ENCODE results near the gene PDE4D. TPM values are rescaled to one million over a fixed set of nuclear protein-coding genes. Genes with fewer than 3 reads are reported as not detected.

Gene PDE4D
- total RNA-seq, 1 experiment from 2014 or later, result 2.1 TPM

DNA sequence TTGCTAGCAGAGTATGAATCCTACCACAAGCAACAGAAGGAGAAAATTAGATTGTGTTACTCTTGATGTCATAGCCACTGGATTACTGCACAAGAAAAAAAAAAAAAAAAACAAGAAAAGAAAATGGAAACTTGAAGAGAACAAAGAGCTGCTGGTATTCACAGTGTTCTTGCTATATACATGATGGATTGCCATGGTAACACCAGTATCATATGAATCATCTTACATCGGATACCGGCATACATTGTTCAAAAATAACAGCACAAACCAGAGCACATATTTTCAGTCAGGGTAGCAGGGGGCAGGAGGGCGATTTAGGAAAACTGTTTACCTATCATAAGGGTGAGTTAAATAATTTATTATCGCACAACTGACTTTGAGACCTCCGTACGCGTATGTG, 472.9 kb downstream of the PDE4D start:
- no peak overlapping the region for H2BK15ac ChIP-seq (ENCODE audit: low read depth, low read length)
- H3K79me2 ChIP-seq (ENCODE audit: insufficient read depth, low read length), result no peaks in the 10 kb centered on the region
- no peak overlapping the region for H4K91ac ChIP-seq (ENCODE audit: insufficient read length, low read depth, low read length)
- DNase-seq, result no peak
- no peak overlapping the region for H3K9ac ChIP-seq (ENCODE audit: extremely low read depth, insufficient read length, low read length)
- Mint-ChIP-seq H3K9me3 (peaks cover 0 to 1% of the 10 kb centered on the region in 2 experiments; a peak in 1 of 5 replicates), H3K27me3 (ENCODE audit: low read depth) (no peaks in the 10 kb centered on the region), H3K4me3 (no peak overlapping the region), H3K27ac (no peak overlapping the region), H3K36me3 (ENCODE audit: insufficient read depth in 1 of 3, low read depth in 3 of 3) (peaks cover 0 to 4% (median 0%) of the 10 kb centered on the region in 3 experiments; a peak in 3 of 7 replicates), H3K4me1 (peaks cover 8 to 16% of the 10 kb centered on the region in 2 experiments)
- no peaks in the 10 kb centered on the region for H3K79me1 ChIP-seq (ENCODE audit: insufficient read depth, low read depth, low read length, poor library complexity, severe bottlenecking)
- H3K4me2 ChIP-seq (ENCODE audit: insufficient read depth, insufficient read length, low read length), result no peak overlapping the region
- WGBS (ENCODE audit: extremely low coverage, insufficient read length, low lambda C conversion rate), result no CpG with 5 or more reads among the region's 7 CpGs
- H3K14ac ChIP-seq (ENCODE audit: insufficient read depth, low read length), result no peak overlapping the region
- no peaks in the 10 kb centered on the region for H4K20me1 ChIP-seq (ENCODE audit: control insufficient read depth, insufficient read depth, insufficient read length)
- no peaks in the 10 kb centered on the region for H3K4me1 ChIP-seq (ENCODE audit: insufficient read depth, low read length)
- H4K5ac ChIP-seq (ENCODE audit: insufficient read length, low read depth, low read length), result no peak overlapping the region
- no peak overlapping the region for H3T11ph ChIP-seq (ENCODE audit: low read length)
- H3K27ac ChIP-seq (ENCODE audit: insufficient read length, low read depth, low read length), result no peak overlapping the region
- no peak overlapping the region for H3K23ac ChIP-seq (ENCODE audit: insufficient read length, low read depth, low read length)
- H3K4ac ChIP-seq (ENCODE audit: low read depth, low read length), result no peak overlapping the region
- H2AFZ ChIP-seq (ENCODE audit: low read length), result no peak overlapping the region
- H3K9me3 ChIP-seq (ENCODE audit: control insufficient read depth, low read depth, low read length), result no peaks in the 10 kb centered on the region
- H2BK20ac ChIP-seq (ENCODE audit: low read depth, low read length, poor library complexity, severe bottlenecking), result no peak overlapping the region
- H4K8ac ChIP-seq (replicated peaks; ENCODE audit: insufficient read length, low read depth, low read length), result no peak overlapping the region
- no peak overlapping the region for H2BK120ac ChIP-seq (ENCODE audit: low read depth, low read length, poor library complexity, severe bottlenecking)
- no peaks in the 10 kb centered on the region for H3K23me2 ChIP-seq (ENCODE audit: insufficient read length, low read depth, low read length, poor library complexity, severe bottlenecking)
- no peak overlapping the region for H2BK5ac ChIP-seq (ENCODE audit: insufficient read length, low read length)
- no peaks in the 10 kb centered on the region for H3K27me3 ChIP-seq (ENCODE audit: insufficient read depth, low read length)
- no peak overlapping the region for H2AK5ac ChIP-seq (ENCODE audit: insufficient read length, low read length)
- no peak overlapping the region for H2BK12ac ChIP-seq (ENCODE audit: insufficient read length, low read depth, low read length)
- no peak overlapping the region for H3K56ac ChIP-seq (ENCODE audit: insufficient read length, low read depth, low read length)
- no peak overlapping the region for H3K18ac ChIP-seq (ENCODE audit: insufficient read length, low read depth, low read length)
- TF ChIP-seq, protein P1, sequence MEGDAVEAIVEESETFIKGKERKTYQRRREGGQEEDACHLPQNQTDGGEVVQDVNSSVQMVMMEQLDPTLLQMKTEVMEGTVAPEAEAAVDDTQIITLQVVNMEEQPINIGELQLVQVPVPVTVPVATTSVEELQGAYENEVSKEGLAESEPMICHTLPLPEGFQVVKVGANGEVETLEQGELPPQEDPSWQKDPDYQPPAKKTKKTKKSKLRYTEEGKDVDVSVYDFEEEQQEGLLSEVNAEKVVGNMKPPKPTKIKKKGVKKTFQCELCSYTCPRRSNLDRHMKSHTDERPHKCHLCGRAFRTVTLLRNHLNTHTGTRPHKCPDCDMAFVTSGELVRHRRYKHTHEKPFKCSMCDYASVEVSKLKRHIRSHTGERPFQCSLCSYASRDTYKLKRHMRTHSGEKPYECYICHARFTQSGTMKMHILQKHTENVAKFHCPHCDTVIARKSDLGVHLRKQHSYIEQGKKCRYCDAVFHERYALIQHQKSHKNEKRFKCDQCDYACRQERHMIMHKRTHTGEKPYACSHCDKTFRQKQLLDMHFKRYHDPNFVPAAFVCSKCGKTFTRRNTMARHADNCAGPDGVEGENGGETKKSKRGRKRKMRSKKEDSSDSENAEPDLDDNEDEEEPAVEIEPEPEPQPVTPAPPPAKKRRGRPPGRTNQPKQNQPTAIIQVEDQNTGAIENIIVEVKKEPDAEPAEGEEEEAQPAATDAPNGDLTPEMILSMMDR (conservative IDR thresholded peaks at IDR 0.05), result no peak
